HG03558 (cell line): ENCODE data around the gene PYCR2.
A peak's percentile ranks its signal among the peaks of the same experiment; 100 is the strongest.
"Not testable (repeated sequence)": the region's sequence is repeated elsewhere in the genome, so short reads cannot be mapped to it uniquely, and the experiment has no call there.

ENCODE experiments used
- ATAC-seq: cut with Tn5 transposase; IDR thresholded peaks from one replicate; pipeline ENCODE4 v1.9.1; 2021; ENCODE audit warnings: moderate number of reproducible peaks; ENCODE audit not compliant: unreplicated experiment; ENCODE audit errors: extremely low read depth

Gene PYCR2

GRCh38 chr1:225943582-225943981 lies 19.5 kb upstream of the PYCR2 start:
- no peak for ATAC-seq

- ATAC-seq, result peak; percentile 77
Measured at GRCh38 chr1:225942574-225942973, 18.5 kb upstream of the PYCR2 start.

GRCh38 chr1:225941942-225942222 lies 17.8 kb upstream of the PYCR2 start:
- no peak for ATAC-seq

GRCh38 chr1:225941187-225941941 lies 17.3 kb upstream of the PYCR2 start, which contains the start of gene LEFTY2:
TSS of gene LEFTY2 (minus strand) at chr1:225941220. CDS start at chr1:225941140, 80 bp downstream.
- ATAC-seq, result no peak

GRCh38 chr1:225940385-225941151 lies 16.5 kb upstream of the PYCR2 start:
- ATAC-seq, result no peak

GRCh38 chr1:225939939-225940310 lies 15.9 kb upstream of the PYCR2 start:
- ATAC-seq, result not testable (repeated sequence)

GRCh38 chr1:225939097-225939938 lies 15.3 kb upstream of the PYCR2 start:
- not testable (repeated sequence) for ATAC-seq

GRCh38 chr1:225937048-225937968 lies 13.3 kb upstream of the PYCR2 start:
- ATAC-seq, result no peak

GRCh38 chr1:225936523-225936922 lies 12.5 kb upstream of the PYCR2 start:
- no peak for ATAC-seq

GRCh38 chr1:225936086-225936485 lies 12.0 kb upstream of the PYCR2 start:
- not testable (repeated sequence) for ATAC-seq

GRCh38 chr1:225934711-225935110 lies 10.7 kb upstream of the PYCR2 start:
- ATAC-seq, result no peak

GRCh38 chr1:225933072-225933471 lies 9.0 kb upstream of the PYCR2 start:
- no peak for ATAC-seq

- ATAC-seq, result no peak
Measured at GRCh38 chr1:225931270-225932136, 7.5 kb upstream of the PYCR2 start.

- no peak for ATAC-seq
Measured at GRCh38 chr1:225930566-225930965, 6.5 kb upstream of the PYCR2 start.

- not testable (repeated sequence) for ATAC-seq
Measured at GRCh38 chr1:225929462-225929861, 5.4 kb upstream of the PYCR2 start.

- ATAC-seq, result no peak
Measured at GRCh38 chr1:225928186-225929175, 4.4 kb upstream of the PYCR2 start.

GRCh38 chr1:225926551-225927113 lies 2.6 kb upstream of the PYCR2 start:
- no peak for ATAC-seq

- ATAC-seq, result no peak
Measured at GRCh38 chr1:225923381-225923691, 714 bp downstream of the PYCR2 start.
